ENCODE data around the gene CDH22.

CDH22 gene

DNA sequence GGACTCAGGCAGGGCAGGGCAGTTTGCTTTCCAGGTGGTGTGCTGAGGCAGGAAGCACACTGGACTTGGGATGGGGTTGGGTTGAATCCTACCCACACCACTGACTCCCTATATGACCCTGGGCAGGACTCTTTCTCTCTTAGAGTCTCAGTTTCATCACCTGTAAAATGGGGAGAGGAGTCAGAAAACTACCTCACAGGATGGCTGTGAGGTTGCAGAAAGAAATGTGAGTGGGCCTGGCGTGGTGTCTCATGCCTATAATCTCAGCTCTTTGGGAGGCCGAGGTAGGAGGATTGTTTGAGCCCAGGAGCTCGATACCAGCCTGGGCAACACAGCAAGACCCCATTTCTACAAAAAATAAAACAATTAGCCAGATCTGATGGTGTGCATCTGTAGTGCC, 122.9 kb downstream of the CDH22 start:
- no peak for DNase-seq

DNA sequence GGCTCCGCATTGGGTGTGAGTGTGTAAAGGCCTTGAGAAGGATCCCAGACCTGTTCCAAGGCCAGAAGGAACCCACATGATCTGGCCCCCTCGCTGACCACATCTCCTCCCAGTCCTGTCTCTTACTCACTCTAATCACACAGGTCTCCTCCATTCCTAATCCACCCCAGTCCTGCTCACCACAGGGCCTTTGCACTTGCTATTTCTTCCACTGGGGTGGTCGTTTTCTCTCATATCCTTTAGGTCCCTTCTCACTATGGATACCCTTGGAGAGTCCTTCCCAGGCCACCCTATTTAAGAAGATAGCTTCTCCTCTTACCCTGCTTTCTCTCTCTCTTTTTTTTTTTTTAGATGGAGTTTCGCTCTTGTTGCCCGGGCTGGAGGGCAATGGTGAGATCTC, 124.5 kb downstream of the CDH22 start:
- DNase-seq: no peak

DNA sequence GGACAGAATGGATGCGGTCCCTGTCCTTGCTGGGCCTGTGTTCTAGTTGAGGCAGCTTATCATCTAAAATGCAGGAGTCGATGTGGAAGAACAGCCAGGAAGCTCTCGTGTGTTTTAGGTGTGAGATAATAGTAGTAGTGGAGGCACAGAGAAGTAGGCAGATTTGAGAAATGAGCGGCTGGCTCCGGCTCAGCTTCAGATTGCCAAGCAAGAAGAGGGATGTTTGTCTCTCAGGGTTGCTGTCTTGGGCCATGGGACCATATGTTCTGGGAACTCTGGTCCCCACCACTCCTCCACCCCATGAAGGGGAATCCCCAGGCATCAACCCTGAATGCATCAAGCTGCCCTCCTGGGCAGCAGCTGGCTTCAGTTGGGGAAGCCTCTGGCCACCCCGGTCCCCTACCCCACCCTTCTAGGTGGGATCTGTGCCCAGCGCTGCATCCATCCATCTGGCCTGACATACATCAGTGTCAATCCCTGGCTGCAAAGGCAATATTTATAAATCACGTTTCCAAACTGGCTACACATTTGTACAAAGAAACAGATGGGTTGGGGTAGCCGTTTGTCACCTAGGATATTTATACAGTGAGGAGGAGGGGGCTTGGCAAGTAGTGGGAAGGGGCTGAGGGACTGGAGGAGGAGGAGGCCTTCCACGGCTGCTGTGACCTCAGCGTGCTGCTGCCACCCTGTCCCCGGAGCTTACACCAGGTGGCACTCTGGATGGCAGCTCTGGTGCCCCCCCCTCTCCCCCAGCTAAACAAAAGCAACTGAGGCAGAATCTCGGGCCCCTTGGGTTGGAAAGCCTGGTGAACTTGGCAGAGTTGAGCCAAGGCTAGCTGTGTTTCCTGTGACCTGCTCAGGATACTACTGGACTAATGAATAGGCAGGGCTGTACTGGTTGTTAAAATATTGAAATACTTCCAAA, 125.8 kb downstream of the CDH22 start:
- no peak for DNase-seq

DNA sequence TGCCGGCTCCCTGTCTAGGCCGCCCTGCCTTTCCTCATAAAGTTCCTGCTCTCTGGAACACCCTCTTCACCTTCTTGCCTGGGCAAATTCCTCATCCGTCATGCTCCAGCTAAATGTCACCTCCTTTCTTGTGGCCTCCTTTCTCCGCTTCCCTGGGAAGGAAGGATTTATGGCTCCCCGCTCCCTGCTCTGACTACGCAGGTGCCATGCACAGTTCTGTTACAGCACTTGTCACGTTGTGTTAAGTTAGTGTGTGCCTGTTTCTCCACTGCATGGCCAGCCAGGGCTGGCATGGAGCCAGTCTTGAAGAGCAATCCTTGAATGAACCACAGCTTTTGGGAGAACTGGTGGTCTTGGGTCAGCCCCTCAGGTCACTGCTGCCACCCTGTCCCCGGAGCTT, 128.4 kb downstream of the CDH22 start:
- no peak for DNase-seq

DNA sequence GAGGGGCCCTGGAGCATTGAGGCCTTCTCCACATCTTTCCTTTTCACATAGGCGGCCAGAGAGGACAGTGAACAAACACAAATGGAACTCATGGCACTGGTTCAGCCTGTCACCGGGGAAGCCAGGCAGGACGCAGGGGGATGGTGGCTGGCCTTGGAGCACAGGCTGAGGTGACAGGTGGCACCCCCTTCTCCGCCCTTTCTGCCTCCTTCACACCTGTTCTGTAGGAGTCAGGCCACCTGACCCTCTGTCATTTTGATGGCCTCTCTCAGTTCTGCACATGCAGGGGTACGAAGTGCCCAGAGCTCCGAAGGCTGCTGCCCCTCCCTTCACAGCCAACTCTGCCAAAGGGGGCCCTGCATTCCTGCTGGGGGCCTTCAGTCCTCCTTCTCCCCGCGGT, 129.4 kb downstream of the CDH22 start:
- DNase-seq: no peak

DNA sequence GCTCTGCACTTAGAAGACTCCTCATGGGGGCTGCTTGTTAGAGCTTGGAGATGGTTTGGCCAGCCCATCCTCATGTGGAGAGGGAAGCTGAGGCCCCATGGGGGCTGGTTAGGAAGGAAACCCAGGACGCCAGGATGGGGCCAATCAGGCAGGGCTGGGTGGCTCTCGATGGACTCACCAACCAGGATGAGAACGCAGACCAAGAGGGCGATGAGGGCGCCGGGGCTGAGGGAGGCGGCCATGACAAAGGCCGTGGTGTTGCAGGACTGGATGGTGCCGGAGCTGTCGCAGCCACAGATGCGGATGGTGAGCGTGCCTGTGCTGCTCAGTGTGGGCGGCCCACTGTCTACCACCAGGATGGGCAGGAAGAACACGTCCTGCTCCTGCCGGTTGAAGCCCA, 130.5 kb downstream of the CDH22 start:
- no peak for DNase-seq

DNA sequence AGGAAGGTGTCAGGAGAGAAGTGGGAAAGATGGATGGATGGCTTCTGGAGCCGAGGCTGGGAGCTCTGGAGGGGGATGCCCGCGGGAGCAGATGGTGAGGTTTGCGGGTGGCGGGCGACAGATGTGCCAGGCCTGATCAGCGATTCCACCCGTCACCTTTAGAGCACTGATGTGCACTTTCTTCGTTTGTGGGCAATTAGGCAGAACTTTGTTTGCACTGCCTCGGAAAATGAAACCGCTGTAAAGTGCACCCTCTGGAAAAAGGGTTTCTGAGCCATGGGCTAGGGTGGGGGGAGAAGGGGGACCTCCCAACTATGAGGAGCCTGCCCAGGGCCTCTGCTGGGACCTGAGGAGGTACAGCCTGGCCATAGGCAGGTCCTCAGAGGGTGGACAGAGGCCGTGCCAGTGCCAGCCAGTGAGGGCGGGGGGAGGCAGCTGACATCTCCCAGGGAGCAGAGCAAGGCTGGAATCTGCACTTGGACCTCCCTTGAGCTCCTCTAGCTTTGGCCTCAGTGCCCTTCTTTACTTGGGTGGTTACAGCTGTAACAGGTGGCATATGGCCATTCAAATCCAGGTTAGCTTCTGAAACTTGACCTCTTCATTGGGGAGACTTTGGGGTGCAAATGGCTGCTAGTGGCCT, 131.4 kb downstream of the CDH22 start:
- no peak for DNase-seq

DNA sequence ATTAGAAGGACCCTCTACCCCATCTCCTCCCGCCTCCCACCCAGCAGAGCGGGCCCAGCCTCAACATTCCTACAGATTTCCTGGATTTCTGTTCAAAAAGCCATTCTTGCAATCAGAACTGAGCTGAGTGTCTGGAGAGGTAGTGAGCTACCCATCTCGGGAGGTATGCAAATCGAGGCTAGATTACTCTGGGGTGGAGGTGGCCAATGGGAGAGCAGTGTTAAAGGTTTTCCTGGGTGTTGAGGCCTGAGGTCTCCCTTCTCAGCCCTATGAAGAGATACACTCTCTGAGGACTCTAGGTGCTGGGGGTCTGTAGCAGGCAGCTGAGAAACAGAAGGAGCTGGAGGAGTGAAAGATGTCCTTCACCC, 133.2 kb downstream of the CDH22 start:
- DNase-seq: no peak

DNA sequence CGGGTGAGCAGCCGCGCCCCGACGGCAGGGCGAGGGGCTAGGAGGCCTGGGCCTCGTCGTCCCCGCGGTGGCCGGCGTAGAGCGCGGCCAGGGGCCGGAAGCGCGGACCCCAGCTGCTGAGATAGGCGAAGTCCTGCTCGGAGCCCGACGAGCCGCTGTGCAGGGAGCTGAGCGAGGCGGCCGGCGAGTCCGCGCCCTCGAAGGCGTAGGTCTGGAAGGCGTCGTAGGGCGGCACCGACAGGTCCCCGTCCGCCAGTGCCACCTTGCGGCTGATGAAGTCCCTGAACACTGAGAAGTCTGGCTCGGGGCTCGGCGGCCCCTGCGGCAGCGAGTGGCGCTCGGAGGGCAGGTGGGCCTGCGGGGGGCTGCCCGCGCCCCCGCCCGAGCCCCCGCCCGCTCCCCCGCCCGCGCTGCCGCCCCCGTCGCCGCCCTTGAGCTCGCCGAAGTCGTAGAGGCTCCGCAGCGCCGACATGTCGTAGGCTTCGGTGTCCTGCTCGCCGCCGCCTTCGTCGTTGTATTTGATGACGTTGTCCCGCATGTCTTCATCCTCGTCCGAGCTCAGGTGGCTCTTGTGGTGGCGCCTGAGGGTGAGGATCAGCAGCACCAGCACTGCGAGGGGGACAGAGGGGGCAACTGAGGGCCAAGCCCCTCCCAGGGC, 133.7 kb downstream of the CDH22 start:
- peak; percentile 5 for DNase-seq

DNA sequence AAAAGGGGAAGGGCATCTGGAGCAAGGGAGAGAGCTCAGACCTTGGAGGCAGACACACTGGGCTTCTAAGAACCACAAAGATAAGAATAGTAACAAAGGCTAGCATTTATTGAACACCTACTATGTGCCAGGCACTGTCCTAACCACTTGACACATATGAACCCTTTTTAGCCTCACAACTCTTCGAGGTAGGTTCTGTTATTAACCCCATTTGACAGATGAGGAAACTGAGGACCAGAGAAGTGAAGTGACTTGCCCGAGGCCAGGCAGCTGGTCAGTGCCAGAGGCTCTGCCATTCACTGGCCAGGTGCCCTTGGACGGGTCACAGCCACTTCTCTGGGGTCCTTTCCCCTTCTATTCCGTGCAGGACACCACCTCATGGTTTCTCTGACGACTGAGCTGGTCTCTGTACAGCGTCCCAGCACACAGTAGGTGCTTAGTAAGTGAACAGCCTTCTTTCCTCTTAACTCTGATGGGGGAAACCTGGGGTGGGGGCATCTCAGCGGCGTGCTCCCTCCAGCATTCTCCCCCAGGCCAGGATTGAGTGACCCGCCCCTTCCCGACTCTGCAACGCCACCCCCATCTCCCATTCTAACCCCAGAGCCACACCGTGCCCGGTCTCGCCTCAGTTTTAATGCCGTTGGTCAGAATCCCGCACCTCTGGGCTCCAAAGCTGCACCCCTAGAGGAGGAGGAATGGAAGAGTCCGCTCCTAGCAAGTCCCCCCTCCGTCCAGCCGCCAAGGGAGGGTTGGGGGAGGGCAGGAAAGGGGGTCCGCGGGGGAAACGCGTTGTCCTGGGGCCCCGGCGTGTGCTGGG, 134.4 kb downstream of the CDH22 start:
- no peak for DNase-seq

DNA sequence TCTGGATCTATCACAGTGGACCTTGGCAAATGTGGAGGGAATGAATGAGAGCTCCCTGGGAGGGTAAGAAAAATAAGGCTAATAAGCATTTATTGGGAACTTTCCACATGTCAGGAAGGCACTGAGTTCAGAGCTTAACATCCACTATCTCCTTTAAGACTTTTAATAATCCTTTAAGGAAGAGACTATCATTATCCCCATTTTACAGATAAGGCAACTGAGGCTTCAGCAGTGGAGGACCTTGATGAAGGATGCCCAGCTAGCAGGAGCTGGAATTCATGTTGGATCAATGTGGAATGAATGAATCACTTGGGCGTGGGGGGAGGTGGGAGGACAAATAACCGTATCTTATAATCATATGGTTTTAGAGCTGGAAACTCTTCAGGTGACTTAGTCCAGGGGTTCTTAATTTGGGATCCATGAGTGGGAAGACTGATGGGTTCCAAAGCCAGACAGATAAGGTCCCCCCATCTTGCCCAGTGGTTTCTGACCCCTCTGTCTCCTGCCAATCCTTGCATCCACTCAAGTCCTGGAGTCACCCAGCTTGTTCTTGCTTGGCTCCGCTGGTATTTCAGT, 135.2 kb downstream of the CDH22 start:
- DNase-seq: no peak

DNA sequence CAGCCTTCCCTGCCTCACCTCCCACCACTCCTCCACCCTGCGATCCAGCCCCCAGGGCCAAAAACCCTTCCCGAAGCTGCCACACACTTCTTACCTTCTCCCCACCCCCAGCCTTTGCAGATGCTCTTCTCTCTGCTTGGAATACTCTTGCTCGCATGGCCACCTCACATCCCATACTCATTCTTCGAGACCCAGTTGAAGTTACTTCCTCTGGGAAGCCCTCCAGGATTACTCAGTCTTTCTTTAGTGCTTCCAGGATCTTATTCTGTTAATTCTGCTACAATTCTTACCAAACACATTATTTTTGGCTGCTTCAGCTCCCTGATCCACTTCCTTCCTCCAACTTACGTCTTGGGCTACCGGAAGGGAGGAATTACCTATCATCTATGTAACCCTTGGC, 135.8 kb downstream of the CDH22 start:
- DNase-seq: no peak

DNA sequence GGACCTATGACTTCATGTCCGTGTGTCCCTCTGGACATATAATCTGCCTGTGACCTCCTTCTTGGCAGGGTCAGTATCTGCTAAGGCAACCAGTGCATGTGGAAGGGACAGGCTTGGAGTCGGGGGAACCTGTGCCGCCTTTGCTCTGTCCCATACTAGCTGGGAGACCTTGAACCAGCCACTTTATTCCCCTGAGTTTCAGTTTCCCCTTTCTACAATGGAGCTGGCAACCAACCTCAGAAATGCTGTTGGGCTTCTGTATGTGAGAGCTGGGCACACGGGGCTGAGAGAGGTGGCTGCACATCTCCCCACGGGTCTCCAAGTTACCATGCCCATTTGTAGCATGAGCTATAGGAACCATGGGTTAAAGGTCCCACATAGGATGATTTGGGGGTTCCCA, 136.4 kb downstream of the CDH22 start:
- no peak for DNase-seq

DNA sequence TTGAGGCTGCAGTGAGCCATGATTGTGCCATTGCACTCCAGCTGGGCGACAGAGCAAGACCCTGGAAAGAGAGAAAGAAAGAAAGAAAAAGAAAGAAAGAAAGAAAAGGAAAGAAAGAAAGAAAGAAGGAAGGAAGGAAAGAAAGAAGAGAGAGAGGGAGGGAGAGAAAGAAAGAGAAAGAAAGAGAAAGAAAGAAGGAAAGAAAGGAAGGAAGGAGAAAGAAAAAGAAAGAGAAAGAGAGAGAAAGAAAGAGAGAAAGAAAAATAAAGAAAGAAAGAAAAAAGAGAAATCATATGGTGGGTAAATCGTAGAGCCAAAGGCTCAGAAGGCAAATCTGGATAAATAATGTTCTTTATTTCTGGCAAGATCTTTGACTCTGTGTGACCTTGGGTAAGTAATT, 136.8 kb downstream of the CDH22 start:
- DNase-seq: no peak

DNA sequence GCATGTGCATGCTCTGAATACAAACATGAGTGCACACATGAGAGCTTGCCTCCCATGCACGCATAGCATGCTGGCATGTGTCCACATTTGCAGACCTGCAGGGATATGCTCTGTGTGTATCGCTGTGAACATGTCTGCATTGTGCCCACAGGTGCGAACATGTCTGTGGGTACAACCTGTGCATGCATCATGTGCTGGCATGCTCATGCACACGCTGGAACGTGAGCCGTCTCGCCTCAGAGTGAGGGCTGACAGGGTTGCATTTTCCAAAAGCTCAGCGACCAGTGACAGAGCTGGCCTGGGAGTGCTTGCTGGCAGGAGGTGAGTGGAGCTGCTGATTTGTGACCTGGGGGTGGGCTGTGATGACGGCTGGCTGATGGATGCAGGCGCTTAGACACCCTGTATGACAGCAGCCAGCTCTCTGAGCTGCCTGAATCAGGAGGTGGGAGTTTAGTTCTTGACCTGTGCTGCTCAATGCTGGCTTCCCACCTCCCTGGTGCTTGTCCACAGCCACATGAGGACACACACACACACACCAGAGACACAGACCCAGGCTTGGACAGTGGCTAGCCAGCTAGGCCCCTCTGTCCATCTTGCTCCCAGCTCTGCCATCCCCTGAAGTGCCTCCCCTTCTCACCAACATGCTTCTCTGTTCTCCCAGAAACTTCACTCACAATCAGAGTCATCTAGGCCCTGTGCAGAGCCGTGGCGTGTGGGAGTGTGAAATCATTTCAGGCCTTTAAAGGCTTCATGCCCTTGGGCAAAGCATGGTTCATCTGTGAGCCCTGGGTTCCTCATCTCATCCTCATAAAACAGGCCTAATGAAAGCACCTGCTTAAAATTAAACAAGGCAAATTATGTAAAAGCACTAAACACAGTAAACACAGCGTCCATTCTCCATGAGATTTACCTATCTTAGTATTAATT, 138.8 kb downstream of the CDH22 start:
- no peak for DNase-seq

DNA sequence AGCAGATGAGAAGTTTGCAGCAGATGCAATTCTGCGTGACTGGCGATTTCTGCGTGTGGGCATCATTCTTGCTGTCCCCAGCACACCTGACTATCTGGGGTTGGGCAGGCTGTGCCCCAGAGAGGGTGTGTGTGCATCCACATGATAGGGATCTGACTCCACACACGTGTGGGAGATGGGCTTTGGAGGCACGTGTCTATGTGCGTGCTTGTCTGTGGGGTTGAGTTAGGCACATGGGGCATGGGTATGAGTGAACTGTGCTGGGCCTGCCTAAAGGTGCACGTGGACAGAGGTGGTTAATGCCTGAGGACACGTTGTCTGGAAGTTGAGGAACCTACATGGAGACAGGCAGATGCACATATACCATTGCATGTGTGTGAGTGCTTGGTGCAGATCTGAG, 139.9 kb downstream of the CDH22 start:
- no peak for DNase-seq

DNA sequence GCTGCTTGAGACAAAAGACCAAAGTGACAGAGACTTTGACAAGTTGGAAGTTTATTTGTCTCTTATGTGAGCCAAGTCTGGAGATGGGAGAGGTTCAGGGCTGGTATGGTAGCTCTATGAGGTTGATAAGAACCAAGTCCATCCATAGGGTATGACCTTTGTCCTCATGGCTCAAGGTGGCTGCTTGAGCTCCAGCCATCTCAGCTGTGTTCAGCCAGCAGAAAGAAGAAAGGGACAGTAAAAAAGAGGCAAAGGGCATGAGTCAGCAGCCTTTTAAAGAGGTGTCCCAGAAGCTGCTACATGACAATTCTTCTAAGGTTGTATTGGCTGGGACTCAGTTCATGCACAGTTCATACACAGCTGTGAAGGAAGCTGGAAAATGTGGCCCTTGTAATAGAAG, 141.2 kb downstream of the CDH22 start:
- no peak for DNase-seq

DNA sequence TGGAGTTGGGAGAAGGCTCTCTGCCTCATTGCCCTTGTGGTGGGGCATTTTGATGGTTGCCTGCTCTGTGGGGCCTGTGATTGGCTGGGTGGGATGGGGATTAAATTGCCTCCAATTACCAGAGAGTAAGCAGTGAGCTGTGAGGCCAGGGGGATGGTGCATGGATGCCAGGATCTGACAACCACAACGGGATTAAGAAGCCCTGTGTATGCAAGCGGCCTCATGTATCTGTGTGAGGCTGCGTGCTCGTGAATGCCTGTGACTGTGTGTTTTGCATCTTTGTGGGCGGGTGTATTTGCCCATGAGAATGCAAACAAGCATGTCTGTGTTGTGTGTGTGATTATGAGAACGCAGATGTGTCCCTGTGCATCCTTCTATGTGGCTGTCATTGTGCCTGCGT, 144.0 kb downstream of the CDH22 start:
- DNase-seq: no peak

DNA sequence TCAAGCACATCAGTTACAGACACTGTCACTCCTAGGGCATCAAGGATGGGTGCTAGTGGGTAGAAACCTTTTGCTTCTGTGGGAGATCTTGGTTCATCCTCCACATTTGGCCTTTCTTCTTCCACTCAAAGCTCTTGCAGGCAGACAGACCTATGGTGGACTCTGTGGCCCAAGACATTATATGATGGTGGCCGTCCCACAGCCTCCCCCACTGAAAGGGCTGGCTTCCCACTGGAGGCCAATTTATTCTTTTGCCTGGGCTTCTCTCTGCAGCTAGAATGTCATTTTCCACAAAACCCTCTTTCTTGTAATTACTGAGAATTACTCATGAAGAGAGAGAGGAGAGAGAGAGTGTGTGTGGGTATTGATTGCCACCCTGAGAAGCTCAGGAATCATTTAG, 146.4 kb downstream of the CDH22 start:
- DNase-seq: no peak

DNA sequence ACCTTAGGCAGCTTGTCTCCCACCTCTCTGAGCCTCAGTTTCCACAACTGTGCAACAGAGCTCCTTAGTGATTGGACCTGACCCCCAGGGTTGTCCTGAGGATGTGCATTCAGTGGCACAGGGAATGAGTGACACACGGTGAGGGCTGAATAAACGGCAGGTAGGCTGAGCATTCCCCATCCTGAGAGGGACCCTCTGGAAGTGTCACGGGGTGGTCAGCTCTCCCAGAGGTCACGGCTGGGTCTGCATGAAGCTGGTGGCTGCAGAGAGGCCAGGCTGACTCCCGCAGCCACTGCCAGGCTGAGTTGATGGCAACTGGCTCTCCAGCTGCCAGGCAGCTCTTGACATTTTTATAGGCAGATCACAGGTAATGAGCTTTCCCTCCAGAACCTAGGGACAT, 147.6 kb downstream of the CDH22 start:
- DNase-seq: no peak

DNA sequence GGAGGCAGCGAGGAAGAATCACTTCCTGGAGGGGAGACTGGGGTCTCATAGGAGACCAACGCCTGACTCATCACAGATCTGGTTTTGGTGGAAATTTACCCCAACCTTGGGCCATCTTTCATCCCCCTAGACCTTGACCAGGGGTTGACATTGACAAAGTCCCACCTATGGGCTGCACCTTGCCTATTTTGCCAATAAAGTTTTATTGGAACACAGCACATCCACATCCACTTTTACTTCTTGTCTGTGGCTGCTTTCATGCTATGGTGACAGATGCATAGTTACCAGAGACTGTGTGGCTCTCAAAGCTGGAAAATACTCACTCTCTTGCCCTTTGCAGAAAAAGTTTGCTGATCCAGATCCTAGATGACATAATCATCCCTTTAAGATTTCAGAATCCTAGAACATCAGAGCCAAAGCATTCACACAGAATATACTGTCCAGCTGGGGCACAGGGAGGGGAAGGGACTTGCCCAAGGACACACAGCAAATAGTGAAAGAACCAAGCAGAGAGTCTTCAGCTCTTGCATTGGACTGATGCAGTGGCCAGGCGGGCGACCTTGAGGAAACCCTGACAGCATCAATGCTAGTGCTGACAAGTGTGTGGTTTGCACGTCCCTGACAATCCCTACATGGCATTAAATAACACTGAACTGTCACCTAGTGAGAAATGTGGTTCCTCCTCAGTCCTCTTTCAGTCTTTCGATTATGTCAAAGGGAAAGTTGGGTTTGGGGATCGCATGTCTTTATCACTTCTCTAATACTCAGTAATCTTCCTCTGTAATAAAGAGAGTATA, 149.0 kb downstream of the CDH22 start:
- no peak for DNase-seq

Measured in SHP77 treated with DMSO at 0.1 percent for 48 hours (cell line).